Activated CD4-positive, CD25-positive, alpha-beta regulatory T cell treated with anti-CD3 and anti-CD28 coated beads, Interleukin-2, amount 50 U/mL, for 24 hours (primary cell): Measurements from ENCODE around the gene ABL1.

Source experiments
- ATAC-seq, 2 donors: fragments of 150-1000 bp; cut with Tn5 transposase; one replicate each; pipeline ENCODE4 v1.10.0; 2021; ENCODE audit warnings: mild to moderate bottlenecking in 1 of 2, moderate library complexity in 1 of 2

The ABL1 gene

GRCh38 chr9:130892477-130893304 lies 57.6 kb downstream of the ABL1 start:
- no peak for ATAC-seq

DNA sequence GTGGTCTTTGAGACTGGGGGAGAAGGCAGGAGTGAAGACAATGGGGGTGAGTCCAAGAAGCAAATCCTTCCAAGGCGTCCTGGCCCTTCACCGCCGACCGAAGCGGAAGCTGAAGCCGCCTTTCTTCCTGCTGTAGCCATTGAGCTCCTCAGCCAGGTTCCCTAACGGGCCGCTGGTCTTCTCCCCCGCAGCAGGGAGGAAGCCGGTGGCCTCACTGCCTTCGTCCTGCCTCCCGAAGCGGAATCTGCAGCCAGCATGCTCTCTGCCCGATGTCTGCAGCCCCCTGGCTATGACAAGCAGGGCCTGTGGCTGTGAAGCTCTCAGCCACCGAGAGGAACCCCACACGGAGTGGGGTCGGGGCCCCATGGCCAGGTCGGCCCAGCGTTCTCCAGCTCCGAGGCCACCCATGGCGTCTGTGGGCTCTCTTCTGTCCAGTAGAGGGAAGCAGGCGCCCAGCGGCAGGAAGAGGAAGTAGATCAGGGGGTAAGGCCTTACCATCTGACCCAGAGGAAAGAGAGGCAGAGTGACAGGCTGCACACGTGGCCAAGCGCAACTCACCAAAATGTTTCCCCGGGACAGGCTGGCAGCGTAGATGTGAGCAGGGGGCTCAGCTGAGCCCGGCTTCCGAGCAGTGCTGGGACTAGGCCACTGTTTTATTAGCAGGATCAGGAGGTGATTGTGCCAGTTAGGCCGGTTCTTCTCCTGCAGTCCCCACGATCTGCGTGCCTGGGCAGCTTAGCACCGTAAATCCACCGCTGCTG lies 58.5 kb downstream of the ABL1 start:
- peak in 1 of 2 donors; percentile 24 for ATAC-seq

- no peak for ATAC-seq
Observed at GRCh38 chr9:130894546-130894945, 59.5 kb downstream of the ABL1 start.

GRCh38 chr9:130895038-130895437 lies 60.0 kb downstream of the ABL1 start:
- ATAC-seq, result no peak

DNA sequence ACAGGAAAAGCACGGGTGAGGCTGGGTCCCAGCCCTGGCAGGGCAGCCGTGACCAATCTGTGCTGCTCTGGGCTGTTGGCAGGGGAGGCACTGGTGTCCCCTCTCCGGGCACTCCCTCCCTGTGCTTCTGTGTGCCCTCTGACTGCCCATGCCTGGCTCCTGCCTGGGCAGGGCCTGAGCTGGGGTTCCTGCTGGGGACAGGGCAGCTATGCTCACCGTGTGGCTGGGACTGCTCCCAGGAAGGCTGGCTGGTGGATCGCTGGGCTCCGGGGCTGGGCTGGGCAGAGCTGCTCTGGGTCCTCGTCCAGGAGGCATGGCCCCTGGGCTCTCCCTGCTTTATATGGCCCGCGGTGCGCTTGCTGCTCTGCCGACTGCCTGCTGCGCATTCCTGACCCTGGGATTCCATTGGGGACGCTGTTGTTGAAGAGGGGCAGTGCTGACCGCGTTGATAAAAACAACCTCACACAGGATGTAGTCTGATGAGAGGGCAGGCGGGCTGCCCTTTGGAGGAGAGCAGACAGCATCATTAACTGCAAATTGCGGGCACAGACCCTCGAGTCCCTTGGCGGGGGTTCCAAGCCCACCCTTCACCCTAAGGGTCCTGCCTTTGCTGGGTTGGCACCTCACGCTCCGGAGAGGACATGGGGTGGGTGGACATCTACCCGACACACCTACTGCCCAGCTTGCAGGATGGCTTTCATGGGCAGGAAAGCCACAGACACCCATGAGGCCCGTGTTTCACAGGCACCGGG lies 60.6 kb downstream of the ABL1 start:
- no peak for ATAC-seq

- ATAC-seq, result no peak
Observed at GRCh38 chr9:130896233-130897014, 61.4 kb downstream of the ABL1 start, which contains the start of gene QRFP. QRFP (minus strand) TSS chr9:130896812; CDS start chr9:130893838, 2,974 bp downstream.

GRCh38 chr9:130897105-130897751 lies 62.2 kb downstream of the ABL1 start:
- no peak for ATAC-seq

DNA sequence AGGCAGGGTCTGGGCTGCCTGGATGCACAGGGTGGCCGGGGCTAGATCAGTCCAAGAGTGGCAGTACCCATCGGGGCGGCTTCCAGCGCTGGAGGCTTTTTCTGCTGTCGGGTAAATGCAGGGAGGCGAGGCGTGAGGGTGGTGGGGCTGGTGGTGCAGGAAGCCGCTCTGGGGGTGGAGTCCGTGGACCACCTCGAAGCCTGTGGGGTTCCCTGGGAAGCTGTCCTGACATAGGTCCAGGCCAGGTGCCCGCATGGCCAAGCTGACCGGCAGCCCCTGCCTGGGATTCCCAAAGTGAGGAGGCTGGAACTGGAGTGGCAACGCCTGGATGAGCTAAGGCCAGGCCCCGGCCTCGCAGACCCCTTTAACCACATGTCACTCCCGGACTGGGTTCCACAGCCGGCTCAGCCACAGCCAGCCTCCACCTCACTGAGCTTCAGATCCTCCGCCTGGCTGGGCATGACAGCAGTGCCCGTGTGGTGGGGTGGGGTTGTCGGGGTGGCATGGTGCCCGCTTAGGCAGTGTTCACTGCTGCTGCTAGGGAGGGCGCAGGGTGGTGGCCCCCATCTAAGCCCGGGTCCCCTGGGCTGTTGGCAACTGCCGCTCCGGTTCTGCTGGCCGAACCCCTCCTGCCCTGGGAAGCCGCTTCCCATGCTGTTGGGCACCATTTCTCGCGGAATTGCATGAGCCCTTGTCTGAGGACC lies 62.9 kb downstream of the ABL1 start:
- ATAC-seq, result no peak

- ATAC-seq, result no peak
Observed at GRCh38 chr9:130898552-130898852, 63.4 kb downstream of the ABL1 start.

DNA sequence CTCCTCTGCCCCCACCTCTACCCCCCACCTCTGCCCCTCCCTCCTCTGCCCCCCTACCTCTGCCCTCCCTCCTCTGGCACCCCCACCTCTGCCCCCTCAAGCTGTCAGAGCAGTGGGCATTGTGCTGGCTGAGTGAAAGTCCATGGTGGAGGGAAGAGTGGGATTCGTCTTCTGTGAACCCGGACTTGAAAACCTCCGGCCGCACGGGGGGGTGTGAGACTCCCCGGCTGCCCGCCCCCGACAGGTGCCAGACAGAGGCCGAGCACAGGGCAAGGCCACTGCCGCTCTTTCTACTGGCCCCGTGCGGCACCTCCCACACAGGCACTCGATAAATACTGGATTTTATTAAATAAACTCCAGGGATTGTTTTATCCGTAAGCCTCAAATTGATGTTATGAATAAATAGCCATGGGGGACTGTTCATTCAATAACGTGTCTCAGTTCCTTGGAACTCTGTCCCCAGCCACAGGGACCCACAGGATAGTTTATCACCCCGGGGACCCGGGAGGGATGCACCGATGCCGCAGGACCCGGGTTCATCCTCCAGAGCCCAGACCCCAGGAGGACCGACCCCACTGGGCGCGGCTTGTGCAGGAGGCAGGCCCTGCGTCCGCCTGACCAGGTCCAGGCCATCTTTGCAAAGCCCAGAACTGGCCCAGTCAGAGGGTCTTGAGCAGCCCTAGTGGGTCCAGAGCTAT lies 64.1 kb downstream of the ABL1 start:
- ATAC-seq, result no peak

GRCh38 chr9:130900701-130901497 lies 65.8 kb downstream of the ABL1 start:
- ATAC-seq, result no peak

DNA sequence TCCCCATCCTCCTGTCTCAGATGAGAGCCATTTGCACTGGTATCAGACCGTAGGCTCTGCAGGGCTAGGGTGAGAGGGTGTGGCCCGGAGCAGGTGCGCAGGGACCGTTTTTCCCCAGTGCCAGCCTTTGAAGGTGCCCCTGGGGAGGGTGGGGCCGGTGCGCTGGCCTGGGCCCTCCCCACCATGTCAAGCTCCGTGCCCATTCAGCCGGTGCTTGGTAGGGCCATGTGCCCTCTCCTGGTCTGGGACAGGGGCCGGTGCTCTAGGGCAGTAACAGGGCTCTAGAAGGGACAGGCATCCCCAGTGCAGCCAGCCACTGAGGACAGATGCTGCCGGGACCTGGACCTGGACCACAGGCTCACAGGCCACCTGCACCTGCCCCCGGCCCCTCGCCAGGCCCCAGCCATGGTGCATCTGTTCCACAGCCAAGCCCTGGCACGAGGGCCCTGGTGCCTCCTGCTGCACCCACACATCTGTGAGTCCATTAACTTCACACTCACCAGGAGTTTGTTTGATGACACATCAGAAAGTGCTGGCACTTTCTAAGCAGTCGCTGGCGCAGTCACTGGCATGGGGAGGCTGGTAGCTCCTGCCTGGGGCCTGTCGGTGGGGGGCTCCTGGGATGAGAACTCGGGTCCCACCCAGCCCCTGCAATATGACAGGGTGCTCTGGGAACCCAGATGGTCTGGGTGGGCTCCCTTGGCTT lies 66.6 kb downstream of the ABL1 start:
- no peak for ATAC-seq

GRCh38 chr9:130902204-130903185 lies 67.4 kb downstream of the ABL1 start:
- ATAC-seq, result no peak

DNA sequence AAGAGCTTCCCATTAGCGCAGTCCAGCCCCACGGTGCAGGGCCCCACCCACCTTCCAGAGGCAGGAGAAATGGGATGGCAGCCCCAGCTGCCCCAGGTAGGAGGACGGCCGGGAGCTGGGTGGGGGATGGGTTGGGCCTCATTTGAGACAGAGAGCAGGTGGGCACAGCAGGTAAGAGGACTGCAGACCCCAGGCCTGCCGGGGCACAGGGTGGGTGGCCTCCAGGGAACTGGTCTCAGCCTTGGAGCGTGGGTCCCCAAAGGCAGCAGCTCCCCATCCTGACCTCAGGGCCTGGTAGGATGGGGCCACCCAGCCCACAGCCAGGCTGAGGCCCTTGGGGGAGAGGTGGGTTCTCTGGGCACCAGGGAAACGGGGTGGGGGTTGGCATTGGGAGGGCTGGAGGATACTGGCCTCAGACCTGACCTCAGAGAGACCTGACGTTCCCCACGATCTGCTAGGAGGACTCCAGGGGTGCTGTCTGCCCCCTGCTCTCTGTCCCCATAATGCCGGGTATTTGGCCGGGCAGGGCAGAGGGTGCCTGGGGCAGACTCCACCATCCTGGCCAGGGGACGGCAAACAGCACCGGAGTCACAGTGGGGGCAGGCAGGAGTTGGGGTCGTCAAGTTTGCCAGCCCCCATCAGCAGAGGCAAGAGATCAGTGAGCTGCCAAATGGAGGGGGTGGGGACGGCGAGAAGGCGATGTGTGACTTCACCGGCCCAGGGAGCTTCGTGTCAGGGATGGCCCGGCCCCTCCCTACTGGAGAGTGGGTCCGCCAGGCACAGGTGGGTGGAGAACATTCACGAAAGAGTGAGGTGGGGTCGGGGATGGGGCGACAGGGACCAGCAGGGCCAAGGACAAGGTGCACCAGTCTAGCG lies 68.4 kb downstream of the ABL1 start:
- no peak for ATAC-seq

DNA sequence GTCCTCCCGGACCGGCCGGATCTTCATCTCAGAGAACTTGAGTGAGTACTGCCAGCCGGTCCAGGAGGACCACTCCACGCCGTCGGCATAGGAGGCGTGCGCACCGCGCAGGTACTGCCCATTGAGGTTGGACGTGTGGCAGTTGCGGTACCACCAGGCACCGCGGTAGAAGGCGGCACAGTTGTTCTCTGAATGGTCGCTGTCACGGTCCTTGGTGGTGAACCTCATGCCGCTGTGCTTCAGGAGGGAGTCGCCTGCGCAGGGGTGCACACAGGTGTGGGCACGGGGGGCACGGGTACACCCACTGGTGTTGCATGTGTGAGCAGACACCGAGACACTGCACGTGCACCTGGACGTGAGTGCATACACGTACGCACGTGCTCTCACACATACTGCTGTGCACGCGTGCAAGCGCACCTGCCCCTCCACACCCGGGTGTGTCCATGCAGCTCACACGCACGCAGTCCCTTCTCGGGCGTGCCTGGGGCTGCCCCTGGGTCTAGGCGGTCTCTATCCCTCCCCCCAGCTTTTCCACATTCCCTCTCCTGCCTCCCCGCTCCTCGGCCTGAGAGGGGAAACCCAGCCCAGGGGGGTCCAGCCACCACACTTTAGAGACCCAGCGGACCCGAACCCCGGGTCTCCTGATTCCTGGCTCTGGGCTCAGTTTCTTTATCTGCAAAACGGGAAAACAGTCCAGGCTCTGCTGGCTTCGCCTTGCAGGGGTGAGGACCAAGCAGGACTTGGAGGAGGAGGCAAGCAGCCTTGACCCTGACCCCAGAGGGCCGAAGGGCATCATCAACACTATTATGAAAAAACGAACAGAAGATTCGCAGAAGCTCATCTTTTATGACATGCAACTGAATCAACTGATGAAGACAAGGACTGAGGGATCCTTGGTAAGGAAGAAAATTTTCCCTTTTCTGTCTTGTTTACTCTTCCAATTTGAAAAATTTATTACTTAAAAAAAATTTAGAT lies 69.3 kb downstream of the ABL1 start:
- ATAC-seq, result no peak
